Effector memory CD4-positive, alpha-beta T cell (primary cell): Measurements from ENCODE around the gene DYNC1I1.

ENCODE experiments used
- DNase-seq, 3 donors: peaks; one replicate each; pipeline ENCODE4 v3.0.0-alpha.2; 2020
- H3K27ac ChIP-seq: 2 replicates; pipeline ENCODE4 v1.7.0; 2013; ENCODE audit warnings: mild to moderate bottlenecking, low read length, moderate library complexity; ENCODE audit not compliant: insufficient read depth, poor library complexity, severe bottlenecking
- H3K27me3 ChIP-seq: replicated peaks from 2 replicates; pipeline ENCODE4 v1.7.0; 2013; ENCODE audit warnings: mild to moderate bottlenecking, low read length; ENCODE audit not compliant: insufficient read depth, control insufficient read depth, poor library complexity, severe bottlenecking
- H3K36me3 ChIP-seq: 2 replicates; pipeline ENCODE4 v1.7.0; 2013; ENCODE audit warnings: mild to moderate bottlenecking, low read length, moderate library complexity; ENCODE audit not compliant: control insufficient read depth, insufficient read depth
- H3K4me1 ChIP-seq: 2 replicates; pipeline ENCODE4 v1.7.0; 2013; ENCODE audit warnings: low read length, mild to moderate bottlenecking; ENCODE audit not compliant: control insufficient read depth, insufficient read depth, poor library complexity, severe bottlenecking
- H3K4me3 ChIP-seq: 2 replicates; pipeline ENCODE4 v1.7.0; 2013; ENCODE audit warnings: low read length, low read depth, mild to moderate bottlenecking; ENCODE audit not compliant: insufficient read depth, poor library complexity, severe bottlenecking
- H3K9me3 ChIP-seq: 2 replicates; pipeline ENCODE4 v1.7.0; 2013; ENCODE audit warnings: mild to moderate bottlenecking, low read length, moderate library complexity; ENCODE audit not compliant: control insufficient read depth

Gene DYNC1I1

DNA sequence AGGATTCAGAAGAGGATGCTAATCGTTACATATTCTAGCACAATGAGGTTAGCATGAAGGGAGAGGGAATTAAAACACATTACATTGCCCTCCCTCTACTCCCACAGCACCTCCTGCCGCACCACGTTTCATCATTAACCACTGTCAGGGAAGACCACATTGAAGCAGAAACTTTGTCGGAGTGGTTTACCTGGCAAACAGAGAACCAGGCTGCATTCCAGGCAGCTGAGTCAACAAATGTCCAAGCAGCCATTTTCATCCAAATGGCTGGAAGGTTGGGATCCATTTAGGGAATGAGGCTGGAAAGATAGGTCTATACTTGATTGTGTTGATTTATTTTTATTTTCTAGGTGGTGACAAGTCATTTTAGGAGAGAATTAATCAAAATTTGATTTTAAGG lies 273.6 kb downstream of the DYNC1I1 start:
- no peaks in the 10 kb centered on the region for H3K27me3 ChIP-seq
- H3K27ac ChIP-seq = no peak overlapping the region
- DNase-seq = no peak
- no peak overlapping the region for H3K4me3 ChIP-seq
- H3K4me1 ChIP-seq = no peaks in the 10 kb centered on the region
- H3K9me3 ChIP-seq = no peaks in the 10 kb centered on the region
- H3K36me3 ChIP-seq = no peaks in the 10 kb centered on the region

DNA sequence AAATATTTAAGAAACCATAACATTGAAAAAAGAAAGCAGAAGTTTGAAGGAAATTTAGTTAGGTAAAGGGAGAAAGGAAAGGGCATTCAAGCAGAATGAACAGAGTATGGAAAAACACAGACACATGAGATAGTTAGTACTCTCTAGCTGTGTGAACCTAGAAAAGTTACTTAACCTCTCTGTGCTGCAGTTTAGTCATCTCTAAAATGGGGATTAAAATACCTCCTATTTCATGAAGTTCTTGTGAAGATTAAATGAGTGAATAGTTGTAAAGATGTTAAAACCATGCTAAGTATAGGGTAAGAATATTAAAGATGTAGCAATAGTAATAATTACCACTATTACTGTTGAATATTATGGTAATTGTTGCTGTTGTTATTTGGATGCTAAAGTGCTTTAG lies 279.9 kb downstream of the DYNC1I1 start:
- H3K27me3 ChIP-seq = no peaks in the 10 kb centered on the region
- H3K4me1 ChIP-seq = no peaks in the 10 kb centered on the region
- H3K9me3 ChIP-seq = no peaks in the 10 kb centered on the region
- no peaks in the 10 kb centered on the region for H3K36me3 ChIP-seq
- H3K27ac ChIP-seq = no peak overlapping the region
- no peak for DNase-seq
- H3K4me3 ChIP-seq = no peak overlapping the region

DNA sequence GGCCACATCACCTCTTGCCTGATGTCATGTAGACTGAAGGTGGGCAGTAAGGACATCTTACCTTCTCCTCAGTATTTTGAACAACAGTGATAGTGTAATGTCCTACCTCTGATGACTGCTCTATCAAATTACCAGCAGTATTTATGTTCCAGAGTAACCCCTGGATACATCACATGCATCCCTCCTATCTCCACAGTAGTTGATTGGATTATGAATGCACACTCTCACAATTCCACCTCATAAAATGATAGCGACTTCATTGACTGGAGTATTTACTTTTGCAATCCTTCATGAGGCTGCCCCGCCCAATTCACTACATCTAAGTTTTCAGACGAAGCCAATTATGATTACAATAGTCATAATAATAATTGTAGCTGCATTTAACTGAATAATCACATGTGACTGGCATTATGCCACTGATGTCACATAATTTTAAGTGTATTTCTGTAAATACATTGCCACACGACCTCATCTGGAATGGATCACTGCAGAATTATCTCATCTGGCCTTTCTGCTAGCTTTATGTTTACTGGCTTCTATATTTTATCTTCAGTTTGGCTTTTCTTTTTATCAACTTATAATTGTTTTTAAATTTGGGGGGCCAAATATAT lies 280.6 kb downstream of the DYNC1I1 start:
- no peaks in the 10 kb centered on the region for H3K9me3 ChIP-seq
- H3K4me1 ChIP-seq = no peaks in the 10 kb centered on the region
- H3K27ac ChIP-seq = no peak overlapping the region
- H3K36me3 ChIP-seq = no peaks in the 10 kb centered on the region
- no peak overlapping the region for H3K4me3 ChIP-seq
- no peaks in the 10 kb centered on the region for H3K27me3 ChIP-seq
- no peak for DNase-seq

DNA sequence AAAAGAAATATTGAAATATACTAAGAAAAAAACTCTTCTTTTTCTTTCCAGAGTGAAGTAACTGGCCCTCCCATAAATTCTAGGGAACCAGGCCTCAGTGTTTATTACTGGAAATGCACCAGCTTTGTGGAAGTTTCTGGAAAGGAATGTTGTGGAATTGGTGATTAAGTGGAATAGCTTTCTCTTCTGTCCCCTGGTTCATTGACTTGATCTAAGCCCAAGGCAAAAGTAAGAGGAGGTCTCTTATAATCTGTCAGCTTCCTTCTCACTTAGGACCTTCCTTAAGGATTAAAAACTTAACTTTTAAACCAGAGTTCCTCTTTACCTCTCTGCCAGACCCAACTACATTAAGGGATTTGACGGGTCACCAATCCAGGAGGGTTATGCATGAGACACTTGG lies 283.4 kb downstream of the DYNC1I1 start:
- no peak overlapping the region for H3K4me3 ChIP-seq
- no peak for DNase-seq
- H3K9me3 ChIP-seq = no peaks in the 10 kb centered on the region
- H3K27ac ChIP-seq = no peak overlapping the region
- no peaks in the 10 kb centered on the region for H3K36me3 ChIP-seq
- no peaks in the 10 kb centered on the region for H3K4me1 ChIP-seq
- H3K27me3 ChIP-seq = no peaks in the 10 kb centered on the region

DNA sequence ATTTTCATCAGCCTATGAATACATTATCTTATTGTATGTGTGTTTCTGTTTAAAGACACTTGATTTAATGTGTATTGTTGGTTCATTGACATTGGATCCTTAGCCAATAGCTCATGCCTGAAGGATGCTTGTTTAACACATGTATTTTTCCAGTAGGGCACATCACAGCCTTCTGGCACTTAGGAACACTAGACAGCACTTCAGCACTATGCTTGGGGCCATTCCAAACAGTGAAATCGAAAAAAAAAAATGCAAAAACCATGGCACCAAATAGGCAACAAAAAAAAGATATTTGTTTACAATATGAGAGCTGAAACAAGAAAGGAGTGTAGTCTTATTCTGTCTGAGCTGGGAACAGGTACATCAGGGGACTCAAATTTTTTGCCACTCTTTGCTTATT lies 286.7 kb downstream of the DYNC1I1 start:
- DNase-seq = no peak
- Histone ChIP-seq H3K4me3 (no peak overlapping the region), H3K27ac (no peak overlapping the region), H3K36me3 (no peaks in the 10 kb centered on the region), H3K9me3 (no peaks in the 10 kb centered on the region), H3K27me3 (no peaks in the 10 kb centered on the region), H3K4me1 (no peaks in the 10 kb centered on the region)

DNA sequence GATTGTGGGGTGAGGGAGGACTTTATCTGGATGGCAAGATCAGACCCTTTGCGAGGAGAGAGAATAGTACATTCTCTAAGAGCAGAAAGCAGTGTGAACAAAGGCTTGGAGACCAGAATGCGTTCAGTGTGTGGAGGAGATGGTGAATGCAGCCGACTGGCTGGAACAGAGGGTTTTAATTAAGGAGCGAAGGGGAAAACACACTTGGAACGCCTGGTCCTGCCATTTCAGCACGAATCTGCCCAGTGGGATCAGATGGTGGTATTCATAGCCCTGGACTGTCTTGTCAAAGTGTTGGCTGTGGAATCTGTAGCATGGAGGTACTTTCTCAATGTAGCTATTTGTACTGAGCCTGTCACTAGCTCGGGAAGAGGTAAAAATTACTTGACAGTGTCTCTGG lies 288.7 kb downstream of the DYNC1I1 start:
- Histone ChIP-seq H3K27ac (no peak overlapping the region), H3K27me3 (no peaks in the 10 kb centered on the region)
- no peak for DNase-seq

DNA sequence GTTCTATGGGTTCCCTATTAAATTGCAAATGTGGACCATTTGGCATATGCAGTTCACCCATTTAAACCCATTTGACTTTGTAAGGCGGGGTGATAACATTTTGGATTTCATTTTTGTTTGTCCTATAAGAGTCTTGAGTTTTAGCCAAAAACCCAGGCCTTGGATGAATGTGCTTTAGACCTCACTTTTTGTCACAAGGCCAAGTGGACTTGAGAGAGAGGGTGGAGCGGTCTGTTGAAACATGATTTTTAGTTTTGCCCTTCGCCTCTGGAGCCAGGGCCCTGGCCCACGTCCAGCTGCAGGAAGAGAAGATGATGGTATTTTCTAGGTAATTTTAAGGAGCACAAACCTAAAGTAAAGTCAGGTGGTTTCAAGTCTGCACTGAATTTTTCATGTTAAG lies 289.5 kb downstream of the DYNC1I1 start:
- Histone ChIP-seq H3K36me3 (no peaks in the 10 kb centered on the region), H3K27me3 (no peaks in the 10 kb centered on the region), H3K4me1 (no peaks in the 10 kb centered on the region), H3K4me3 (no peak overlapping the region), H3K9me3 (no peaks in the 10 kb centered on the region), H3K27ac (no peak overlapping the region)
- no peak for DNase-seq

More for the DNA sequence above, 288.7 kb downstream of the DYNC1I1 start:
- Histone ChIP-seq H3K36me3 (no peaks in the 10 kb centered on the region), H3K9me3 (no peaks in the 10 kb centered on the region), H3K4me3 (no peak overlapping the region), H3K4me1 (no peaks in the 10 kb centered on the region)

DNA sequence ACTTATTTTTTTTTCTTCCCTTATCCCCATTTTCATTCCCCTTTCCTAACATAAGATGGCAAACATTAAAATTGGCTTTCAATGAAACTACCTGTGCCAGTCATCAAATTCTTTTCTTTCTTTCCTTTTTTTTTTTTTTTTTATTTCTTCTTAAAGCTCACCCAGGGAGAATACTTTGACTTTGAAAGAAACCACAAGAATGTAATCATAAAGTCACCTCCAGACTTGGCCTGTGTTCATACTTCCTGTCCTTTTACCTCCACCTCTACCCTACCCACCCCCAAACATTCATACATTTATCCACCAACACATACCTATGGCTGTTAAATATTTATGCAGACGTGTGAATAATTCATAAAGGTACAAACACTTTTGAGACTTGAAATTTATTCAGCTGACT lies 295.0 kb downstream of the DYNC1I1 start:
- no peaks in the 10 kb centered on the region for H3K9me3 ChIP-seq
- no peaks in the 10 kb centered on the region for H3K36me3 ChIP-seq
- no peaks in the 10 kb centered on the region for H3K27me3 ChIP-seq
- no peak for DNase-seq
- H3K27ac ChIP-seq = no peak overlapping the region
- H3K4me1 ChIP-seq = no peaks in the 10 kb centered on the region
- H3K4me3 ChIP-seq = no peak overlapping the region

DNA sequence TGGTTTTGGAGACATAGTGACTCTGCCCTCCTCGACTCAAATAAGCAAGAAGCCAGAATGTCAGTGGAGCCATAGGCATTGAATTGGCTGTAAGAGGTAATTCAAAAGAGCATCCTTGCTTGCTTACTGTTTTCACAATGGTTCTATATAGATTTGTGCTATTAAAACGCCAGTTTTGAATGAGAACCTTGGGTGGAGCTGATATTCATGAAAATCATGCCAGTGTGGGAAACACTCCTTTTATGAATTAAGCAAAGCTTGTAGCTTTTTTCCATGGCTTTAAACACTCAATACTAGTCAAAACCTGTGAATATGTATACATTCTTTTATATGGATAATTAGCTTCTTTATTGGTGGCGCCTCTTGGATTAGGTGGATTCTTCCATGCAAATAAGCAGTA lies 297.0 kb downstream of the DYNC1I1 start:
- Histone ChIP-seq H3K4me3 (no peak overlapping the region), H3K27ac (no peak overlapping the region), H3K9me3 (no peaks in the 10 kb centered on the region), H3K36me3 (no peaks in the 10 kb centered on the region), H3K27me3 (no peaks in the 10 kb centered on the region), H3K4me1 (no peaks in the 10 kb centered on the region)
- no peak for DNase-seq

DNA sequence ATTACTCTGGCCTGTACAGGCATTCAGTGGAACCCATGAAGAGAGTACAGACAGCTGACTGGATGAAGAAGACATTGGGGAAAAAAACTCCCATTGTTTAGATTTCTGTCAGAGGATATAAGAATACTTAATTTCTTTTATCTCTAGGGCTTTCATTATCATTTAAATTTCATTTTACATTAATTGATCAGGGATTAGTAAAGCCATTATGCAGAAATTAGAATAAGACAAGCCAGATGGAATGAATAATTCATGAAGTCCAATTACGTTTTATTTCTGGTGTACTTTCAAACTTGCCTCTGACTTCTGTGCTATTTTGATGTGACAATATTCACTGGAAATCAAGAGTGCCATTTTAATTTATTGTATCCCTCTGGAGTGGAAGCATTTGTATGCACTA lies 302.5 kb downstream of the DYNC1I1 start:
- Histone ChIP-seq H3K9me3 (no peaks in the 10 kb centered on the region), H3K4me1 (peaks cover 7% of the 10 kb centered on the region), H3K36me3 (no peaks in the 10 kb centered on the region), H3K27me3 (peaks cover 13% of the 10 kb centered on the region), H3K4me3 (no peak overlapping the region), H3K27ac (no peak overlapping the region)
- no peak for DNase-seq
